Measurements from ENCODE around the gene XPR1.
A peak's percentile ranks its signal among the peaks of the same experiment; 100 is the strongest.

XPR1 gene

DNA sequence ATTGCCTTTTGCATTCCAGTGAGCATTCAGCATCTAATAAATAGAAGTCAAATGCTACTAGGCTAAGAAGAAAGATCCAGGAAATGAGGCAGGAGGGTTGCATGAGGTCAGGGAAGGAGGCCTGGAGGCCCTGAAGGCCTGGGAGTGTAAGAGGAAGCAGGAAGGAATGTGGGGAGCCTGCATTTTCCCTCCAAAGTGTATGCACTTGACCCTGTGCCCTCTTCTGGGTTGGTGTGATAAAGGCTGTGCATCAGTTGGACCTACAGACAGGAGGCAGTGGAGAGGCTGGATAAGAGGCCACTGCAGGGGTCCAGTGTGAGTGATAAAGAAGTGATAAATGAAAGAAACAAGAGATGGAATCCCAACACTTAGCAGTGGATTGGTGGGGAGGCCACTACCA lies 301.3 kb downstream of the XPR1 start:
- Histone ChIP-seq H3K4me3 (replicated peaks; ENCODE audit: low read depth, low read length) (no peak overlapping the region), H3K27me3 (replicated peaks; ENCODE audit: control insufficient read depth, insufficient read depth, low read length) (no peaks in the 10 kb centered on the region; the same call in 1 of the 2 replicates), H3K36me3 (ENCODE audit: control insufficient read depth, insufficient read depth, low read length) (no peaks in the 10 kb centered on the region)
- TF ChIP-seq, protein P1, sequence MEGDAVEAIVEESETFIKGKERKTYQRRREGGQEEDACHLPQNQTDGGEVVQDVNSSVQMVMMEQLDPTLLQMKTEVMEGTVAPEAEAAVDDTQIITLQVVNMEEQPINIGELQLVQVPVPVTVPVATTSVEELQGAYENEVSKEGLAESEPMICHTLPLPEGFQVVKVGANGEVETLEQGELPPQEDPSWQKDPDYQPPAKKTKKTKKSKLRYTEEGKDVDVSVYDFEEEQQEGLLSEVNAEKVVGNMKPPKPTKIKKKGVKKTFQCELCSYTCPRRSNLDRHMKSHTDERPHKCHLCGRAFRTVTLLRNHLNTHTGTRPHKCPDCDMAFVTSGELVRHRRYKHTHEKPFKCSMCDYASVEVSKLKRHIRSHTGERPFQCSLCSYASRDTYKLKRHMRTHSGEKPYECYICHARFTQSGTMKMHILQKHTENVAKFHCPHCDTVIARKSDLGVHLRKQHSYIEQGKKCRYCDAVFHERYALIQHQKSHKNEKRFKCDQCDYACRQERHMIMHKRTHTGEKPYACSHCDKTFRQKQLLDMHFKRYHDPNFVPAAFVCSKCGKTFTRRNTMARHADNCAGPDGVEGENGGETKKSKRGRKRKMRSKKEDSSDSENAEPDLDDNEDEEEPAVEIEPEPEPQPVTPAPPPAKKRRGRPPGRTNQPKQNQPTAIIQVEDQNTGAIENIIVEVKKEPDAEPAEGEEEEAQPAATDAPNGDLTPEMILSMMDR (IDR thresholded peaks at IDR 0.05; ENCODE audit: insufficient read depth, low read length, poor library complexity, severe bottlenecking) = no peak
- no peak for DNase-seq (ENCODE audit: extremely low read depth, insufficient read length)

DNA sequence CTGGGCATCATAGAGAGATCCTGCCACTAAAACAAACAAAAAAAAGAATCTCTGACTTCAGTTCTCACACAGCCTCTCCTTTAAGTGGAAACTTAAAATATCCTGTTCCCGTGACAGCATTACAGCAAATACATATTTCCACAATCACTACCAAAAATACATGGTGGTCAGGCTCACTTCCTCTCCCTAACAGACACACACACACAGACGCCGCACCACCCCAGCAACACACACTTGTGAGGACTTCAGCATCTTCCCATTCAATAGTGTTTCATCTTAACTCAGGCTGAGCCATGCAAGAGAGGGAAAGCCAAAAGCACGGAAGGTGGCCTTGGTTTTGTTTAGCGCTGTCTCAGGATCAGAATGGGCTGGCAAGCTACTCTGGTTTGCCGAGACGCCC lies 302.7 kb downstream of the XPR1 start:
- H3K4me3 ChIP-seq (replicated peaks; ENCODE audit: low read depth, low read length) = no peak overlapping the region
- TF ChIP-seq, protein P1 (IDR thresholded peaks at IDR 0.05; ENCODE audit: insufficient read depth, low read length, poor library complexity, severe bottlenecking) = no peak
- no peak for DNase-seq (ENCODE audit: extremely low read depth, insufficient read length)
- peaks cover 2% of the 10 kb centered on the region for H3K27me3 ChIP-seq (replicated peaks; ENCODE audit: control insufficient read depth, insufficient read depth, low read length)
- H3K36me3 ChIP-seq (ENCODE audit: control insufficient read depth, insufficient read depth, low read length) = no peaks in the 10 kb centered on the region

DNA sequence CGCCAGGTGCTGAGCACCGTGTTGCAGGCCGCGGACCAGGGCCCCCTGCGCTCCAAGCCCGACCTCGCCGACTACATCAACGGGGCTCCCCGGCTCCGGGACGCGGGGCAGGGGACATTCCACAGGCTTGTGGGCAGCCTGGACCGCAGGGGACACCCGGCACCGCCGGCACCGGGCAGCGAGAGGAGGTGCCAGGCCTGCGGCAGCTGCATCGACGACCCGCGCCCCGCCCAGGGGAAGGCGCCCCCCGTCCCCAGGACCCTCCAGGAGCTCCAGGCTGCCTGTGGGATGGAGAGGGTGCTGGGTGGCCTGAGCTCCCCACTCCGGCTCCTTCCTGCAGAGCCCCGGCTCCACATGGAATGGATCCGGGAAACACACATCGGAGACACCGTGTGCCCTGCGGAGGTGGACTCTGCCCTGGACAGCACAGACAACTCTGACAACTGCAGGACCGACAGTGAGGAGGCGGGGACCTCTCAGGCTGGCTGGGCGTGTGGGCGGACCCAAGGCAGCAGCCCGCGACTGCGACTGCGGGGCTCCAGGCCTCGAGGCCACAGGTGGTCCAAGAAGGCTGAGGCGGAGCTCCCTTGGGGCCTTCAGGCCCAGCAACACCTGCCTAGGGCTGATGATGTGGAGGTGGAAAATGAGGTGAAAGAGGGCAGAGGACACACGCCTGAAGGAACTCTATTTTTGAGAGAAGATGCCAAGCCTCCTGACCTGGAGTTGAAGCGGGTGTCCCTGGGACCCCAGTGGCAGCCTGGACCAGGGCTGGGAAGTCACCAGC lies 303.7 kb downstream of the XPR1 start:
- no peak overlapping the region for H3K4me3 ChIP-seq (replicated peaks; ENCODE audit: low read depth, low read length)
- DNase-seq (ENCODE audit: extremely low read depth, insufficient read length) = peak; percentile 60
- no peaks in the 10 kb centered on the region for H3K36me3 ChIP-seq (ENCODE audit: control insufficient read depth, insufficient read depth, low read length)
- TF ChIP-seq, protein P1 (IDR thresholded peaks at IDR 0.05; ENCODE audit: insufficient read depth, low read length, poor library complexity, severe bottlenecking) = no peak
- peaks cover 2% of the 10 kb centered on the region for H3K27me3 ChIP-seq (replicated peaks; ENCODE audit: control insufficient read depth, insufficient read depth, low read length)

DNA sequence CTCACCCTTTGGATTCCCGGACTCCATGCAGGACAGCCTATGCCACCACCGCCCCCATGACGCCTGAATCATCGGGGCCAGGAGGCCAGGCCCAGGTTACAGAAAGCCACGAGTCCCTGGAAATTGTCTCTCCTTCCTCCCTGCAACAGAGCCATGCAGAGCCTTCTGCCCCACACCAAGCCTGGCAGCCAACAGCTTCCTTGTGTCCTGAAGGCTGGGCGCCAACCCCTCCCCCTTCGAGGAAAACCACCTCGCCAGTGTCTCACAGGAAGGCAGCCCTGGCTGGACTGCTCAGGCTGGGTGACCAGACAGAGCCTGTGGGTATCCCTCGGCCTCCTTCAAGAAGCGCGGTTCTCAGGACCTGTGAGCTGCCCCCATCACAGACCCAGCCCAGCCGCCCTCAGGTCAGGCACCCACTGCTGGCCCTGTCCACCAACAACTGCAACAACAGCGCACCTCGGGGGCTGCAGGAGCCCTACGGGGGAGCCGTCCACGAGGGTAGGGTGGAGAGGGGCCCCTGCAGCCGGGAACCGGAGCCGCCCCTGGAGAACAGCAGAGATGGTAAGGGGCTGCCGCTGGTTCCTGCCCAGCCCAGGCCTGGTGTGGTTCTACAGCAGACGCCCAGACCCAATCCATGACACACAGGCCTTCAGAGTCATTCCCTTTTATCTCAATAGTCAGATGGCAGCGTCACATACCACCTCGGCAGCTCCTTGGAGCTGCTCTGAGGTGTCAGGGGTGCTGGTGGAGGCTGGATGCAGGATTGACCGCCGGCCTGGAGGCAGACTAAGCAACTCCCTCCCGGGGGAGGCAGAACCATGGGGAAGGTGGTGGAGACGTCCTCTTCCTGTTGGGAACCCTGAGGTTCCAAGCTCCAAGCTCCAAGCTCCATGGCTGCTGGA lies 304.5 kb downstream of the XPR1 start:
- Histone ChIP-seq H3K36me3 (ENCODE audit: control insufficient read depth, insufficient read depth, low read length) (no peaks in the 10 kb centered on the region), H3K27me3 (replicated peaks; ENCODE audit: control insufficient read depth, insufficient read depth, low read length) (peaks cover 2% of the 10 kb centered on the region), H3K4me3 (replicated peaks; ENCODE audit: low read depth, low read length) (no peak overlapping the region)
- DNase-seq (ENCODE audit: extremely low read depth, insufficient read length) = no peak
- TF ChIP-seq, protein P1 (IDR thresholded peaks at IDR 0.05; ENCODE audit: insufficient read depth, low read length, poor library complexity, severe bottlenecking) = no peak

DNA sequence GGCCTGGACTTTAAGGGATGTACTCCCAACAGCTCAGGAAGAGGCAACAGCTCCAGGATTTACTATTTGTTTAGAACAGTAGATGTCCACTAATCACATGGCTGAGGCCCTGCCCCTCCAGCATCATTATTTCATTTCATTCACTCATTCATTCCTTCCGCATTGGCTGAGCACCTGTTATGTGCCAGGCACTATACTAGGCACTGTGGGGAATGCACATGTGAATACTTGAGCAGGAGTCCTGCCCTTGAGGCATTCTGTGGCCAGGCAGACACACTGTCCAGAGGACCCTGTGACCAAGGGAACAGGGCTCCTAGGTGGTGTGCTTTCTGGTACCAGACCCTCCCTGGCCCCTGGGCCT lies 305.2 kb downstream of the XPR1 start:
- H3K27me3 ChIP-seq (replicated peaks; ENCODE audit: control insufficient read depth, insufficient read depth, low read length) = peaks cover 2% of the 10 kb centered on the region
- no peak for DNase-seq (ENCODE audit: extremely low read depth, insufficient read length)
- H3K4me3 ChIP-seq (replicated peaks; ENCODE audit: low read depth, low read length) = no peak overlapping the region
- no peaks in the 10 kb centered on the region for H3K36me3 ChIP-seq (ENCODE audit: control insufficient read depth, insufficient read depth, low read length)
- TF ChIP-seq, protein P1 (IDR thresholded peaks at IDR 0.05; ENCODE audit: insufficient read depth, low read length, poor library complexity, severe bottlenecking) = no peak
